Parathyroid adenoma (tissue), 2 donors: ENCODE results near the gene FBXL17.

Source experiments
- H2AFZ ChIP-seq: fragments of 300-600 bp; sonication (generic); one replicate; pipeline ENCODE4 v1.7.0; 2017; ENCODE audit warnings: antibody characterized with exemption, mild to moderate bottlenecking
- H3K27ac ChIP-seq: fragments of 300-600 bp; sonication (generic); one replicate; pipeline ENCODE4 v1.7.0; 2017
- H3K27me3 ChIP-seq: fragments of 300-600 bp; sonication (generic); one replicate; pipeline ENCODE4 v1.7.0; 2017; ENCODE audit warnings: low read length; ENCODE audit not compliant: control insufficient read depth, insufficient read depth
- H3K36me3 ChIP-seq: fragments of 300-600 bp; sonication (generic); one replicate; pipeline ENCODE4 v1.7.0; 2017; ENCODE audit warnings: low read length; ENCODE audit not compliant: control insufficient read depth, insufficient read depth
- H3K4me1 ChIP-seq: fragments of 300-600 bp; sonication (generic); one replicate; pipeline ENCODE4 v1.7.0; 2017; ENCODE audit warnings: control low read depth
- H3K4me2 ChIP-seq: fragments of 300-600 bp; sonication (generic); one replicate; pipeline ENCODE4 v1.7.0; 2017; ENCODE audit warnings: low read length
- H3K4me3 ChIP-seq: fragments of 300-600 bp; sonication (generic); one replicate; pipeline ENCODE4 v1.7.0; 2017; ENCODE audit warnings: low read depth, low read length
- H3K79me2 ChIP-seq: fragments of 300-600 bp; sonication (generic); one replicate; pipeline ENCODE4 v1.7.0; 2017; ENCODE audit warnings: control low read depth
- H3K9ac ChIP-seq: fragments of 300-600 bp; sonication (generic); one replicate; pipeline ENCODE4 v1.7.0; 2017; ENCODE audit warnings: mild to moderate bottlenecking
- H3K9me3 ChIP-seq: fragments of 300-600 bp; sonication (generic); one replicate; pipeline ENCODE4 v1.7.0; 2017; ENCODE audit warnings: low read length; ENCODE audit not compliant: control insufficient read depth
- CTCF ChIP-seq: fragments of 300-600 bp; sonication (generic); IDR thresholded peaks from one replicate; pipeline ENCODE4 v1.7.0; 2017; ENCODE audit warnings: antibody characterized with exemption, mild to moderate bottlenecking
- donor health status: primary hyperparathyroidism.

FBXL17 gene

GRCh38 chr5:108074626-108075025 lies 307.3 kb downstream of the FBXL17 start:
- Histone ChIP-seq H3K4me2 (no peak overlapping the region), H3K79me2 (no peaks in the 10 kb centered on the region), H3K9me3 (no peaks in the 10 kb centered on the region), H3K4me3 (no peak overlapping the region), H3K9ac (no peak overlapping the region), H3K27me3 (no peaks in the 10 kb centered on the region), H3K27ac (no peak overlapping the region), H2AFZ (no peak overlapping the region), H3K4me1 (peaks cover 3% of the 10 kb centered on the region), H3K36me3 (no peaks in the 10 kb centered on the region)
- TF ChIP-seq CTCF: no peak

- Histone ChIP-seq H3K4me3 (no peak overlapping the region), H3K4me2 (no peak overlapping the region), H2AFZ (no peak overlapping the region), H3K36me3 (no peaks in the 10 kb centered on the region), H3K4me1 (no peaks in the 10 kb centered on the region), H3K9ac (no peak overlapping the region), H3K27me3 (no peaks in the 10 kb centered on the region), H3K9me3 (no peaks in the 10 kb centered on the region), H3K79me2 (no peaks in the 10 kb centered on the region), H3K27ac (no peak overlapping the region)
- TF ChIP-seq CTCF: no peak
Observed at GRCh38 chr5:108064302-108064701, 317.6 kb downstream of the FBXL17 start.

GRCh38 chr5:108061941-108062340 lies 320.0 kb downstream of the FBXL17 start:
- Histone ChIP-seq H3K27ac (no peak overlapping the region), H2AFZ (no peak overlapping the region), H3K27me3 (no peaks in the 10 kb centered on the region), H3K36me3 (no peaks in the 10 kb centered on the region), H3K4me3 (no peak overlapping the region), H3K79me2 (no peaks in the 10 kb centered on the region), H3K9me3 (no peaks in the 10 kb centered on the region), H3K4me1 (no peaks in the 10 kb centered on the region), H3K9ac (no peak overlapping the region), H3K4me2 (no peak overlapping the region)
- no peak for TF ChIP-seq CTCF

GRCh38 chr5:108060340-108060739 lies 321.6 kb downstream of the FBXL17 start:
- Histone ChIP-seq H3K79me2 (no peaks in the 10 kb centered on the region), H2AFZ (no peak overlapping the region), H3K9ac (no peak overlapping the region), H3K27ac (no peak overlapping the region), H3K4me2 (no peak overlapping the region), H3K4me1 (no peaks in the 10 kb centered on the region), H3K27me3 (no peaks in the 10 kb centered on the region), H3K4me3 (no peak overlapping the region), H3K36me3 (no peaks in the 10 kb centered on the region), H3K9me3 (no peaks in the 10 kb centered on the region)
- TF ChIP-seq CTCF: no peak

- Histone ChIP-seq H3K27ac (no peak overlapping the region), H3K4me1 (no peaks in the 10 kb centered on the region), H3K4me2 (no peak overlapping the region), H3K4me3 (no peak overlapping the region), H3K79me2 (no peaks in the 10 kb centered on the region), H3K27me3 (no peaks in the 10 kb centered on the region), H2AFZ (no peak overlapping the region), H3K36me3 (no peaks in the 10 kb centered on the region), H3K9ac (no peak overlapping the region), H3K9me3 (no peaks in the 10 kb centered on the region)
- no peak for TF ChIP-seq CTCF
Observed at GRCh38 chr5:108059334-108059733, 322.6 kb downstream of the FBXL17 start.
